Measurements from ENCODE around the gene CNTNAP4.

Gene CNTNAP4

GRCh38 chr16:76276745-76277438 is at the start of gene CNTNAP4:
TSS of gene CNTNAP4 (plus strand) at chr16:76277401. CDS start at chr16:76277663, 262 bp downstream.
- DNase-seq, result no peak

- DNase-seq, result no peak
Measured at GRCh38 chr16:76228546-76229146, 48.6 kb upstream of the CNTNAP4 start.

GRCh38 chr16:76232704-76233103 is 44.5 kb upstream of the CNTNAP4 start:
- no peak for DNase-seq

- no peak for DNase-seq
Measured at GRCh38 chr16:76235025-76235424, 42.2 kb upstream of the CNTNAP4 start.

- DNase-seq, result no peak
Measured at GRCh38 chr16:76235426-76235825, 41.8 kb upstream of the CNTNAP4 start.

GRCh38 chr16:76237471-76237870 is 39.7 kb upstream of the CNTNAP4 start:
- DNase-seq, result no peak

GRCh38 chr16:76241755-76242154 is 35.4 kb upstream of the CNTNAP4 start:
- DNase-seq, result no peak

- no peak for DNase-seq
Measured at GRCh38 chr16:76243620-76244019, 33.6 kb upstream of the CNTNAP4 start.

- DNase-seq, result no peak
Measured at GRCh38 chr16:76246587-76246986, 30.6 kb upstream of the CNTNAP4 start.

- peak in 1 of 2 experiments; percentile 35 for DNase-seq
Measured at GRCh38 chr16:76265434-76266045, 11.7 kb upstream of the CNTNAP4 start.

- no peak for DNase-seq
Measured at GRCh38 chr16:76268824-76269223, 8.4 kb upstream of the CNTNAP4 start.

- no peak for DNase-seq
Measured at GRCh38 chr16:76277460-76278030, 344 bp downstream of the CNTNAP4 start.

- no peak for DNase-seq
Measured at GRCh38 chr16:76278086-76278485, 885 bp downstream of the CNTNAP4 start.

GRCh38 chr16:76278980-76279379 is 1.8 kb downstream of the CNTNAP4 start:
- DNase-seq, result no peak

- no peak for DNase-seq
Measured at GRCh38 chr16:76280421-76281215, 3.4 kb downstream of the CNTNAP4 start.

GRCh38 chr16:76287466-76287865 is 10.3 kb downstream of the CNTNAP4 start:
- DNase-seq, result no peak

GRCh38 chr16:76292218-76292617 is 15.0 kb downstream of the CNTNAP4 start:
- no peak for DNase-seq

- no peak for DNase-seq
Measured at GRCh38 chr16:76293980-76294379, 16.8 kb downstream of the CNTNAP4 start.

- no peak for DNase-seq
Measured at GRCh38 chr16:76294396-76295214, 17.4 kb downstream of the CNTNAP4 start.

GRCh38 chr16:76297941-76298340 is 20.7 kb downstream of the CNTNAP4 start:
- DNase-seq, result no peak

- no peak for DNase-seq
Measured at GRCh38 chr16:76303637-76304314, 26.6 kb downstream of the CNTNAP4 start.
